HepG2 (cell line): ENCODE measurements around the gene PEX19. TPM values are rescaled to one million over a fixed set of nuclear protein-coding genes. Genes with fewer than 3 reads are reported as not detected.

ENCODE experiments used
- HNF4G ChIP-seq, 2 experiments: sonication (generic) in 1 of 2; formaldehyde crosslinking in 1 of 2; IDR thresholded peaks; 2 replicates each; pipeline versions ENCODE4 v1.4.0 to v1.6.1; 2011 to 2020; ENCODE audit warnings: borderline replicate concordance in 2 of 2, low read depth in 2 of 2, mild to moderate bottlenecking in 2 of 2, low read length in 1 of 2, missing genetic modification reagents in 1 of 2, moderate library complexity in 1 of 2
- MIER2 ChIP-seq: IDR thresholded peaks from 2 replicates; pipeline ENCODE4 v1.6.1; 2016; ENCODE audit warnings: missing biosample characterization, missing genetic modification reagents
- NCOA5 ChIP-seq: sonication (generic); formaldehyde crosslinking; IDR thresholded peaks from 2 replicates; pipeline ENCODE4 v1.4.0; 2020; ENCODE audit warnings: missing genetic modification reagents
- NFE2L2 ChIP-seq: fragments of 150-350 bp; IDR thresholded peaks from 2 replicates; pipeline ENCODE4 v1.6.1; 2014; ENCODE audit warnings: low read length
- RARA ChIP-seq: IDR thresholded peaks from 2 replicates; pipeline ENCODE4 v1.6.1; 2016; ENCODE audit warnings: missing genetic modification reagents, missing compliant biosample characterization
- RFX5 ChIP-seq: IDR thresholded peaks from 2 replicates; pipeline ENCODE4 v1.6.1; 2011; ENCODE audit warnings: low read depth, low read length, improper control_type of control experiment
- SMC3 ChIP-seq: IDR thresholded peaks from 2 replicates; pipeline ENCODE4 v1.6.1; 2011; ENCODE audit warnings: low read length, improper control_type of control experiment
- TAF15 ChIP-seq: fragments of 200-400 bp; formaldehyde crosslinking; IDR thresholded peaks from one replicate; pipeline ENCODE4 v1.6.1; 2018; ENCODE audit warnings: mild to moderate bottlenecking, low read depth, low read length; ENCODE audit not compliant: poor library complexity, severe bottlenecking
- TBX2 ChIP-seq: sonication (generic); formaldehyde crosslinking; IDR thresholded peaks from 2 replicates; pipeline ENCODE4 v1.5.0; 2020; ENCODE audit warnings: missing genetic modification reagents, mild to moderate bottlenecking, borderline replicate concordance
- THYN1 ChIP-seq: sonication (generic); formaldehyde crosslinking; IDR thresholded peaks from 2 replicates; pipeline ENCODE4 v1.8.1; 2023; ENCODE audit warnings: low read depth, mild to moderate bottlenecking, moderate library complexity, missing genetic modification reagents, borderline replicate concordance
- ZBTB21 ChIP-seq: sonication (generic); formaldehyde crosslinking; IDR thresholded peaks from 2 replicates; pipeline ENCODE4 v1.4.0; 2020; ENCODE audit warnings: missing genetic modification reagents
- ZBTB7A ChIP-seq: sonication (generic); formaldehyde crosslinking; IDR thresholded peaks from 2 replicates; pipeline ENCODE4 v1.8.0; 2022; ENCODE audit warnings: mild to moderate bottlenecking, missing genetic modification reagents
- ZFX ChIP-seq: sonication (generic); formaldehyde crosslinking; IDR thresholded peaks from 2 replicates; pipeline ENCODE4 v1.4.0; 2020; ENCODE audit warnings: mild to moderate bottlenecking, low read depth, missing genetic modification reagents, moderate library complexity
- ZFY ChIP-seq: sonication (generic); formaldehyde crosslinking; IDR thresholded peaks from 2 replicates; pipeline ENCODE4 v1.4.0; 2020; ENCODE audit warnings: missing genetic modification reagents
- ZNF614 ChIP-seq: IDR thresholded peaks from 2 replicates; pipeline ENCODE4 v1.6.1; 2018; ENCODE audit warnings: missing biosample characterization, missing genetic modification reagents, inconsistent platforms, borderline replicate concordance
- ZNF775 ChIP-seq: sonication (generic); formaldehyde crosslinking; IDR thresholded peaks from 2 replicates; pipeline ENCODE4 v1.4.0; 2020; ENCODE audit warnings: missing genetic modification reagents, mild to moderate bottlenecking, moderate library complexity, borderline replicate concordance
- ZXDC ChIP-seq: sonication (generic); formaldehyde crosslinking; IDR thresholded peaks from 2 replicates; pipeline ENCODE4 v1.5.0; 2020; ENCODE audit warnings: mild to moderate bottlenecking, missing genetic modification reagents
- polyA plus RNA-seq, 8 experiments: library from polyadenylated mRNA; depleted of rRNA in 3 of 8; stranded (reverse) in 7 of 8; unstranded in 1 of 8; fragments of >200 nt; fragmentation: Illumina TruSeq in 4 of 8; extraction: Trizol in 4 of 8; gene quantifications; 2 replicates each; pipeline versions ENCODE4 v1.2.1 to v1.2.3, GENCODE V29; 2011 to 2016; ENCODE audit warnings: low read depth in 4 of 8, missing spikeins in 1 of 8, mixed read lengths in 1 of 8; ENCODE audit not compliant: insufficient read depth in 1 of 8
- total RNA-seq, 5 experiments: library from RNA; depleted of rRNA; stranded (reverse); fragments of >200 nt; fragmentation: Illumina TruSeq; extraction: Trizol; gene quantifications; 2 replicates each; pipeline ENCODE4 v1.2.3, GENCODE V29; 2016; ENCODE audit warnings: low read depth in 1 of 5
- TF ChIP-seq, protein P1 (sequence below): sonication (generic); formaldehyde crosslinking; IDR thresholded peaks from 2 replicates; pipeline ENCODE4 v1.4.0; 2020; ENCODE audit warnings: missing genetic modification reagents, mild to moderate bottlenecking, borderline replicate concordance
- TF ChIP-seq, protein P2 (sequence below): sonication (generic); formaldehyde crosslinking; IDR thresholded peaks from 2 replicates; pipeline ENCODE4 v1.8.0; 2022; ENCODE audit warnings: mild to moderate bottlenecking, missing genetic modification reagents, moderate library complexity
- TF ChIP-seq, protein P3 (sequence below): sonication (generic); formaldehyde crosslinking; IDR thresholded peaks from 2 replicates; pipeline ENCODE4 v1.5.1; 2020; ENCODE audit warnings: missing genetic modification reagents, mild to moderate bottlenecking, borderline replicate concordance

The PEX19 gene
- total and polyA plus RNA-seq, 2 of the 13 experiments (the other 11 are each of a cell fraction or from before 2014, with no cell fraction given): 47.0 to 51.8 TPM

- TF ChIP-seq ZBTB7A (CRISPR knock-in tag) (peak; percentile 84), RFX5 (no peak), ZNF775 (no peak; the same call in none of the 2 replicates), SMC3 (no peak), RARA (no peak), ZFX (CRISPR knock-in tag) (peak; percentile 97), ZXDC (no peak; the same call in 1 of the 2 replicates), MIER2 (CRISPR knock-in tag) (0 out of 2 replicates have a peak, but pooled peaks have one; percentile 28), HNF4G (IDR thresholded peaks at IDR 0.05; ENCODE audit: borderline replicate concordance, low read depth, low read length) (no peak), HNF4G (CRISPR knock-in tag; IDR thresholded peaks at IDR 0.05; ENCODE audit: borderline replicate concordance, low read depth) (0 out of 2 replicates have a peak, but pooled peaks have one; percentile 34), ZBTB21 (no peak), TAF15 (no peak), TBX2 (CRISPR knock-in tag) (peak; percentile 71), ZNF614 (CRISPR knock-in tag) (no peak; the same call in 1 of the 2 replicates), NFE2L2 (no peak), THYN1 (CRISPR knock-in tag) (no peak), NCOA5 (no peak), ZFY (CRISPR knock-in tag) (peak; percentile 96)
- TF ChIP-seq, protein P1, sequence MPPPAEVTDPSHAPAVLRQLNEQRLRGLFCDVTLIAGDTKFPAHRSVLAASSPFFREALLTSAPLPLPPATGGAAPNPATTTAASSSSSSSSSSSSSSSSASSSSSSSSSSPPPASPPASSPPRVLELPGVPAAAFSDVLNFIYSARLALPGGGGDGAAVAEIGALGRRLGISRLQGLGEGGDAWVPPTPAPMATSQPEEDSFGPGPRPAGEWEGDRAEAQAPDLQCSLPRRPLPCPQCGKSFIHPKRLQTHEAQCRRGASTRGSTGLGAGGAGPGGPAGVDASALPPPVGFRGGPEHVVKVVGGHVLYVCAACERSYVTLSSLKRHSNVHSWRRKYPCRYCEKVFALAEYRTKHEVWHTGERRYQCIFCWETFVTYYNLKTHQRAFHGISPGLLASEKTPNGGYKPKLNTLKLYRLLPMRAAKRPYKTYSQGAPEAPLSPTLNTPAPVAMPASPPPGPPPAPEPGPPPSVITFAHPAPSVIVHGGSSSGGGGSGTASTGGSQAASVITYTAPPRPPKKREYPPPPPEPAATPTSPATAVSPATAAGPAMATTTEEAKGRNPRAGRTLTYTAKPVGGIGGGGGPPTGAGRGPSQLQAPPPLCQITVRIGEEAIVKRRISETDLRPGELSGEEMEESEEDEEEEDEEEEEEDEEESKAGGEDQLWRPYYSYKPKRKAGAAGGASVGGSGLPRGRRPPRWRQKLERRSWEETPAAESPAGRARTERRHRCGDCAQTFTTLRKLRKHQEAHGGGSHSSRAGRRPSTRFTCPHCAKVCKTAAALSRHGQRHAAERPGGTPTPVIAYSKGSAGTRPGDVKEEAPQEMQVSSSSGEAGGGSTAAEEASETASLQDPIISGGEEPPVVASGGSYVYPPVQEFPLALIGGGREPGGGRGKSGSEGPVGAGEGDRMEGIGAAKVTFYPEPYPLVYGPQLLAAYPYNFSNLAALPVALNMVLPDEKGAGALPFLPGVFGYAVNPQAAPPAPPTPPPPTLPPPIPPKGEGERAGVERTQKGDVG (CRISPR knock-in tag): peak; percentile 71; the same call in 1 of the 2 replicates
- TF ChIP-seq, protein P2, sequence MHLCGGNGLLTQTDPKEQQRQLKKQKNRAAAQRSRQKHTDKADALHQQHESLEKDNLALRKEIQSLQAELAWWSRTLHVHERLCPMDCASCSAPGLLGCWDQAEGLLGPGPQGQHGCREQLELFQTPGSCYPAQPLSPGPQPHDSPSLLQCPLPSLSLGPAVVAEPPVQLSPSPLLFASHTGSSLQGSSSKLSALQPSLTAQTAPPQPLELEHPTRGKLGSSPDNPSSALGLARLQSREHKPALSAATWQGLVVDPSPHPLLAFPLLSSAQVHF (CRISPR knock-in tag): peak; percentile 72; the same call in 1 of the 2 replicates
- TF ChIP-seq, protein P3, sequence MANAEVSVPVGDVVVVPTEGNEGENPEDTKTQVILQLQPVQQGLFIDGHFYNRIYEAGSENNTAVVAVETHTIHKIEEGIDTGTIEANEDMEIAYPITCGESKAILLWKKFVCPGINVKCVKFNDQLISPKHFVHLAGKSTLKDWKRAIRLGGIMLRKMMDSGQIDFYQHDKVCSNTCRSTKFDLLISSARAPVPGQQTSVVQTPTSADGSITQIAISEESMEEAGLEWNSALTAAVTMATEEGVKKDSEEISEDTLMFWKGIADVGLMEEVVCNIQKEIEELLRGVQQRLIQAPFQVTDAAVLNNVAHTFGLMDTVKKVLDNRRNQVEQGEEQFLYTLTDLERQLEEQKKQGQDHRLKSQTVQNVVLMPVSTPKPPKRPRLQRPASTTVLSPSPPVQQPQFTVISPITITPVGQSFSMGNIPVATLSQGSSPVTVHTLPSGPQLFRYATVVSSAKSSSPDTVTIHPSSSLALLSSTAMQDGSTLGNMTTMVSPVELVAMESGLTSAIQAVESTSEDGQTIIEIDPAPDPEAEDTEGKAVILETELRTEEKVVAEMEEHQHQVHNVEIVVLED (CRISPR knock-in tag): peak; percentile 94
These were observed 22.8 kb downstream of the PEX19 start, which contains the start of gene DCAF8 (continued) for GRCh38 chr1:160261893-160262794.
